SU-DHL-6 (cell line): ENCODE results near the gene HIF3A.

ENCODE experiments used
- H2AFZ ChIP-seq: fragments of 200-600 bp; sonication (generic); 2 replicates; pipeline ENCODE4 v1.6.1; 2014; ENCODE audit warnings: low read depth, mild to moderate bottlenecking, moderate library complexity, mixed read lengths, antibody characterized with exemption, low read length; ENCODE audit not compliant: severe bottlenecking
- H3F3A ChIP-seq: fragments of 200-600 bp; shearing (Covaris generic); 2 replicates; pipeline ENCODE4 v1.6.0; 2016; ENCODE audit warnings: antibody characterized with exemption, mild to moderate bottlenecking; ENCODE audit not compliant: insufficient read depth
- H3K27ac ChIP-seq: fragments of 200-600 bp; sonication (generic); 2 replicates; pipeline ENCODE4 v1.5.1; 2016; ENCODE audit warnings: low read depth, mild to moderate bottlenecking, low read length, moderate library complexity, mixed read lengths
- H3K27me3 ChIP-seq: fragments of 200-600 bp; sonication (generic), shearing (Covaris generic); 2 replicates; pipeline ENCODE4 v1.6.0; 2014; ENCODE audit warnings: mild to moderate bottlenecking, low read length
- H3K36me3 ChIP-seq: fragments of 200-600 bp; sonication (generic); 2 replicates; pipeline ENCODE4 v1.6.1; 2014; ENCODE audit warnings: mild to moderate bottlenecking, low read length, mixed read lengths
- H3K4me2 ChIP-seq: fragments of 300-600, 200-600 bp; shearing (Covaris generic), sonication (generic); 2 replicates; pipeline ENCODE4 v1.6.0; 2014; ENCODE audit warnings: low read length, low read depth, mild to moderate bottlenecking; ENCODE audit not compliant: poor library complexity, severe bottlenecking
- H3K4me3 ChIP-seq: fragments of 200-600 bp; sonication (generic); 2 replicates; pipeline ENCODE4 v1.5.1; 2014; ENCODE audit warnings: antibody characterized with exemption, low read length, mild to moderate bottlenecking, mixed read lengths; ENCODE audit not compliant: insufficient read depth, poor library complexity, severe bottlenecking
- H3K79me2 ChIP-seq: fragments of 200-600 bp; sonication (generic); 2 replicates; pipeline ENCODE4 v1.6.1; 2014; ENCODE audit warnings: mild to moderate bottlenecking, low read length, moderate library complexity; ENCODE audit not compliant: insufficient read depth
- H3K9ac ChIP-seq: fragments of 200-600 bp; sonication (generic); 2 replicates; pipeline ENCODE4 v1.7.0; 2014; ENCODE audit warnings: mild to moderate bottlenecking, low read length
- H3K9me2 ChIP-seq: fragments of 200-600 bp; sonication (generic); replicated peaks from 2 replicates; pipeline ENCODE4 v1.6.1; 2014; ENCODE audit warnings: low read length; ENCODE audit not compliant: insufficient read depth
- H3K9me3 ChIP-seq: fragments of 200-600 bp; sonication (generic); 2 replicates; pipeline ENCODE4 v1.6.1; 2014; ENCODE audit warnings: low read length, mixed read lengths; ENCODE audit not compliant: insufficient read depth
- H4K20me1 ChIP-seq: fragments of 200-600 bp; sonication (generic); 2 replicates; pipeline ENCODE4 v1.6.1; 2014; ENCODE audit warnings: low read depth, mild to moderate bottlenecking, antibody characterized with exemption, low read length, moderate library complexity, mixed read lengths
- CTCF ChIP-seq: fragments of 200-600 bp; sonication (generic); IDR thresholded peaks from one replicate; pipeline ENCODE4 v1.5.1; 2017; ENCODE audit warnings: antibody characterized with exemption, mild to moderate bottlenecking, low read length, moderate library complexity; ENCODE audit not compliant: insufficient read depth, poor library complexity, severe bottlenecking
- EZH2phosphoT487 ChIP-seq: fragments of 200-600 bp; sonication (generic), shearing (Covaris generic); conservative IDR thresholded peaks from 2 replicates; pipeline ENCODE4 v1.6.1; 2018; ENCODE audit warnings: mild to moderate bottlenecking, antibody characterized with exemption, low read length, moderate library complexity, mixed read lengths

The HIF3A gene

GRCh38 chr19:46298479-46299003 lies 1.7 kb downstream of the HIF3A start:
- no peaks in the 10 kb centered on the region for H3K36me3 ChIP-seq
- H3K9me2 ChIP-seq, result no peaks in the 10 kb centered on the region
- H3K27ac ChIP-seq, result no peak overlapping the region
- H4K20me1 ChIP-seq, result no peaks in the 10 kb centered on the region
- H2AFZ ChIP-seq, result no peak overlapping the region
- H3K9me3 ChIP-seq, result no peaks in the 10 kb centered on the region
- no peaks in the 10 kb centered on the region for H3F3A ChIP-seq
- H3K4me2 ChIP-seq, result no peak overlapping the region
- no peaks in the 10 kb centered on the region for H3K27me3 ChIP-seq
- no peak overlapping the region for H3K9ac ChIP-seq
- H3K4me3 ChIP-seq, result no peak overlapping the region
- no peaks in the 10 kb centered on the region for H3K79me2 ChIP-seq
- TF ChIP-seq CTCF, result no peak
- no peak for TF ChIP-seq EZH2phosphoT487

GRCh38 chr19:46299004-46299509 lies 2.2 kb downstream of the HIF3A start:
- H3K4me3 ChIP-seq, result no peak overlapping the region
- no peaks in the 10 kb centered on the region for H3K27me3 ChIP-seq
- H3K36me3 ChIP-seq, result no peaks in the 10 kb centered on the region
- H3K9me2 ChIP-seq, result no peaks in the 10 kb centered on the region
- no peaks in the 10 kb centered on the region for H4K20me1 ChIP-seq
- no peak for TF ChIP-seq EZH2phosphoT487
- no peak for TF ChIP-seq CTCF
- no peaks in the 10 kb centered on the region for H3K9me3 ChIP-seq
- H3K4me2 ChIP-seq, result no peak overlapping the region
- no peak overlapping the region for H3K9ac ChIP-seq
- H3F3A ChIP-seq, result no peaks in the 10 kb centered on the region
- H3K79me2 ChIP-seq, result no peaks in the 10 kb centered on the region
- H2AFZ ChIP-seq, result no peak overlapping the region
- no peak overlapping the region for H3K27ac ChIP-seq

- Histone ChIP-seq H4K20me1 (no peaks in the 10 kb centered on the region), H3K4me2 (no peak overlapping the region), H3F3A (no peaks in the 10 kb centered on the region), H3K9ac (no peak overlapping the region), H3K9me2 (no peaks in the 10 kb centered on the region), H3K79me2 (no peaks in the 10 kb centered on the region), H3K9me3 (no peaks in the 10 kb centered on the region), H3K27ac (no peak overlapping the region), H2AFZ (no peak overlapping the region), H3K27me3 (no peaks in the 10 kb centered on the region), H3K36me3 (no peaks in the 10 kb centered on the region), H3K4me3 (no peak overlapping the region)
- TF ChIP-seq CTCF (no peak), EZH2phosphoT487 (no peak)
These were observed 2.9 kb downstream of the HIF3A start for GRCh38 chr19:46299695-46300094.
